ENCODE measurements around the gene BRPF3.

Gene BRPF3

DNA sequence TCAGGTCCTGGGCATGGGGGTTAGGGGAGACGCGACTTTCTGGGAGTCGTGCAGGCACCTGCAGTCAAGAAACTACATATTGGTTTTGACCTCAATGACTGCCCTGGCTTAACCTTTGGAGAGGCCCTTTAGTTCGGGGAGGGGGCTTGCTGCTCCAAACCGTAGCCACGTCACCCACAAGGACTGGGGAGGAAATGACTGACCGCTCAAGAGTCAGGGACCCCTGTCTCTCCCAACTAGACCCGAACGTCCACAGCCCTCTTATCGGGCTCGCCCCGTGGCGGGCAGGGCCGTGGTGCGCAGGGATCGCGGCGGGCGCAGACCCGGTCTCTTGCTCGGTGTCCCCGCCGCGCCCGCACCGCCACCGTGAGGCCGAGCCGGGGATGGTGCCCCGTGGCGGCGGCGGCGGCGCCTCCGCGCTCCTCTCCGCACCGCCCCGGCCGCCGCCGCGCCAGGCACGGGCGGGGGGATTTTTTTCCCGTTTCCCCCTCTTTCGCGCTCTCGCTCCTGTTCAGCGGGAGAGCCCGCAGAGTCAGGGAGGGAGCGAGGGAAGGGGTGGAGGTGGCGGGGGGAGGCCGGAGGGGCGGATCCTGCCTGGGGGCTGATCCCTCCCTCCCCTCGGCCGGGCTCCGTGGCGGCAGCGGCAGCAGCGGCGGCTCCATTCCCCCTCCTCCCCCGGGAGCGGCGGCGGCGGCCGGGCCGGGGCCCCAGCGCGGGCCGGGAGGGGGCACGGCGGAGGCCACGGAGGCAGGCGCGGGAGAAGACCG lies at the start of gene BRPF3:
BRPF3 (plus strand) TSS at position 632 of the 767 bp plus-strand sequence. CDS start 3,579 bp downstream, outside the sequence.
- peak; percentile 65 for DNase-seq (ENCODE audit: low spot score)

DNA sequence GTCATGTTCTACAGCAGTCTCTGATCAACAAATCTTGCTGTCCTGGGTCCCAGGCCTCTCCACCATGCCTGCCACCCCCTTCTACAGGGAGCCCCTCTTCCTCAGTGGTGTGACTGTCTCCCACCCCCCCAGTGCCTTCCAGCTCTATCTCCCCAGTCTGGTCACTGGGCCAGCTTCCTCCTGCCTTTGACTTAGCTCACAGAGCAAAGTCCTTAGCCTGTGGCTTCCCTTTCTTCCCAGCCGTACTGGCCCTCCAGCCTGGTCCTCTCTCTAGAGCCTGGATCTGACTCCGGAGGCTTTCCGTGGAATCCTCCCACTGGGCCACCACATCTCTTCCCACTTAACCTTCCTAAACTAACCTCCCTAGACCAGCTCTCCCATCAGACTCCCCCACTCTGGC lies 49.2 kb upstream of the BRPF3 start:
- no peak for DNase-seq (ENCODE audit: low spot score)

DNA sequence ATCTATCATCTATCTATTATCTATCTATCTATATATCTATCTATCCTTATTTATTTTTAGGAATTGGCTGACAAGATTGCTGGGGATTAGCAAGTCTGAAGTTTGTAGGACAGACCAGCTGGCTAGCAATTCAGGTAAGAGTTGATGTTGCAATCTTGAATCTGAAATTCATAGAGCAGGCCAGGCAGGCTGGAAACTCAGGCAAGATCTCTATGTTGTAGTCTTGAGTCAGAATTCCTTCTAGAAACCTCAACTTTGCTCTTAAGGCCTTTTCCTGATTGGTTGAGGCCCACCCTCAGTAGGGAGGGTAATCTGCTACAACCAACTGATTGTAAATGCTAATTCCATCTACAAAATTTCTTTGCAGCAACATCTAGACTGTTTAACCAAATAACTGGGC lies 47.1 kb upstream of the BRPF3 start:
- DNase-seq (ENCODE audit: low spot score): no peak

DNA sequence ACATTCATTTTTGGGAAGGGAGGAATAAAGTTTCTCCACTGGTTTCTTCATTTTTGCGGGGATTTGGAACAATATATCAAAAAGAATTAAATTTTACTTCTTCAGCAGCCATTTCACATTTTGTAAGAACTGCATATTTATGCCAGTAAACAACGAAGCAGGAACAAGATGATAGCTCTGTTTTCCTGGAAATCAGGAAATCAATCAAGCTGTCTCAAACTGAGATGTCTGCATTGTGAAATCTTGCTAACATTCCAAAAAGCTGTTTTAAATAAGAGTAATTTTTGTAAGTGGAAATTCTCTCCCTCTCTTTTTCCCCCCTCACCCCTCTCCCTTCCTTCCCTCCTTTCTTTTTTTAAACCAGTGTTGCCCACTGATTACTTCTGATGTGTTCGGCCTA lies 46.3 kb upstream of the BRPF3 start:
- DNase-seq (ENCODE audit: low spot score): no peak

DNA sequence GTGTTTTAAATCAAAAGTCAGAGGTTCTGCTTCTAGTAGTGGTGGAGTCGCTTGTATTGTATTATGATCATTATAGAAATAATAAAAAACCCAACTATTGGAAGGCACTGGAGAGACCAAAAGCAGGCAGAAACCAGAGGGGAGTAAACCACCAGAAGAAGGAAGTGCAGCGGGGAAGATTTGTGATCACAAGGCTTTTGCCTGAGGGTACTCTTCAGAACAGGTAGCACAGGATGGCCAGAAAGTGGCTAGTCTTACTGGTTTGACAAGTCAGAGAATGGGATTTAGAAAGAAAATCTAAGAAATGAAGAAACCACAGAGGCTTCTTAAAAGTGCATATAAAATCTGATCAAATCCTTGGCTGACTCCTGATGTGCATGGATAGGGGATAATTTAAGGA lies 42.3 kb upstream of the BRPF3 start:
- DNase-seq (ENCODE audit: low spot score): no peak

DNA sequence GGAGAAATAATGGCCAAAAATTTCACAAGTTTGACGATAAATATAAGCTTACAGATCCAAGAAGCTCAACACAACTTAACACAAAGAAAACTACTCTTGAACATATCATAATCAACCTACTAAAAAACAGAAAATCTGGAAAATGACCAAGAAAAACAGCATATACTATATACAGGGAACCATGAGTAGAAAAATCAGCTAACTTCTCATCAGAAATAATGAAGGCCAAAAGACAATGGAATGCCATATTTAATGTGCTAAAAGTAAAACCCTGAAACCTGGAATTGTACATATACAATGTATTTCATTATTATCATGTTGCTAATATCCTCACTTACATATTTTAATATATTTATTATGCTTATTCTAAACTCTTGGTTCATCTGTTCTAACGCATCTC lies 40.9 kb upstream of the BRPF3 start:
- DNase-seq (ENCODE audit: low spot score): no peak

DNA sequence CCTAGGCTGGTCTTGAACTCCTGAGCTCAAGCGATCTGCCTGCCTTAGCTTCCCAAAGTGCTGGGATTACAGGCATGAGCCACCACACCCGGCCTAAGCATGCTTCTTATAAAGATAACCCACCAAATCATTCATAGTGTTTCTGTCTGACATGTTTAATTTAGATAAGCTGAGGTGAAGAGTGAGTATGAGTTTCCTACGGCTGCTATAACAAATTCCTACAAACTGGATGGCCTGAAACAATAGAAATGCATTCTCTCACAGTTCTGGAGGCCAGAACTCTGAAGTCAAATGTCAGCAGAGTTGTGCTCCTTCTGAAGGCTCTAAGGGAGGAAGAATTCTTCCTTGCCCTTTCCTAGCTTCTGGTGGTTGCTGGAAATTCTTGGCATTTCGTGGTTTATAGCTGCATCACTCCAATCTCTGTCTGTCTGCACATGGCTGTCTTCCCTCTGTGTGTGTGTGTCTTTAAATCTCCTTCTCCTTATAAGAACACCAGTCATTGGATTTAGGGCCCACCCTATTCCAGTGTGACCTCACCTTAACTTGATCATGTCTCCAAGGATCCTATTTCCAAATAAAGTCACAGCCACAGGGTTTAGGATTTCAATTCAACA lies 36.3 kb upstream of the BRPF3 start:
- DNase-seq (ENCODE audit: low spot score): no peak

DNA sequence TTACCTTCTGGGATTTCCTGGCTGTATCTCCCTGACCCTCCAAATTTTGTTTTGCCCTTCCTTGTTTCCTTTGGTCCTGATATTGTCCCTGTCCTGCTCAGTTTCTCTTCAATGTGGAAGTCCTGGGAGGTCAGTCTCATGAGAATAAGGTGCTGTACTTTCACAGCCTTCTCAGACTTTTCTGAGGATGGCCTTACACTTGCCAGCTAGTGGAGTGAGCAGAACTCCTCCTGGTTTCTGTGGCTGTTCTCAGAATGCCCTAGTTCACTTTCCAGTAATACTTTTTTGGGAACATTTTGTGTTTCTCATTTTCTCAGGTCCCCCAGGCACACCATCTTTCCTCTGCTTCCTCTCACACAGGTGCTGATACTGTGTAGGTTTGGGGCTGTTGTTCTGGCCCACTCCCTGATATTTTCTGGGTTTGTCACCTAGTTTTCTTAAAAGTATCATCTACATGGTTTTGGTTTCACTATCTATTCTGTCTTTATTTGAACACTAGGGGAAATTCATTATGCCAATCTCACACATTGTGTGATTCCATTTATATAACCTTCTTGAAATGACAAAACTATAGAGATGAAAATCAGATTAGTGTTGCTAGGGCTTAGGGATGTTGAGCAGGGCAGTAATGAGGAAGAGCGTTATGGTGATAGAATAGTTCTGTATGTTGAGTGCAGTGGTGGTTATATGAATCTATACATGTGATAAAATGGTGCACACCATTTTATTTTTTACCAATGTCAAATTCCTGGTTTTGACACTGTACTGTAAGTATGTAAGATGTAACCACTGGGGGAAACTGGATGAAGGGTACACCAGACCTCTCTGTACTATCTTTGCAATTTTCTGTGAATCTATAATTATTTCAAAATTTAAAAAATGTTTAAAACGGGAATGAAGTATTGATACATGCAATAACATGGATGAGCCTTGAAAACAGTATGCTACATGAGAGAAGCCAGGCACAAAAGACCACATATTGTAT lies 27.2 kb upstream of the BRPF3 start:
- no peak for DNase-seq (ENCODE audit: low spot score)

DNA sequence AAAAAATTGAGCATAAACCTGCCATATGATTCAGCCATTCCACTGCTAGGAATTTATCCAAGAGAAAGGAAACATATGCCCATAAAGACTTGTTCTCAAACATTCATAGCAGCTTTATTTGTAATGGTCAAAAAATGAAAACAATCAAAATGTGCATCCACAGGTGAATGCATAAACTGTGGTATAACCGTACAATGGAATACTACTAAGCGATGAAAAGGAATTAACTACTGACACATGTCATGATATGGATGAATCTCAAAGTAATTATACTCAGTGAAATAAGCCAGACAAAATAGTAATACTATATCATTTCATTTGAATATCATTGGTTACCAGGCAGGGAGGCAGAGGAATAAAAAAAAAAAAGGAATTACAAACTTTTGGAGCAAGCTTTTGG lies 25.8 kb upstream of the BRPF3 start:
- no peak for DNase-seq (ENCODE audit: low spot score)

DNA sequence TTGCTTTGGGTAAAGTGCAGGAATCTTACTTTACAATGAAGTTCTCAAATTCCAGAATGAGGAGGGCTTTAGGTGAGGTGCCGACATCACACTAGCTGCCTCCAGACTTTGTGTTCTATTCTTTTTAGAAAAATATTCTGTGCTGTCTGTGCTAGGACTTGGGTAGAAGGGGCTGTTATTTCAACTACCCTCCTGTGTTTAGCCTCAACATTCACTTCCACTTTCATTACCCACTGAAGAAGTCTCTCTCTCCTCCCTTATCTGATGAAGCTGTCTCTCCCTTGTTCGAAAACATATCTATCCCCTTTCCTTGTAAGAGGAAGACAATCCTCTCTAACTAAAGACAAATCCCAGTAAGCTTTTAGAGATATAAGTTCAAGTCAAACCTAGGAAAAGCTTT lies 25.0 kb upstream of the BRPF3 start:
- no peak for DNase-seq (ENCODE audit: low spot score)

DNA sequence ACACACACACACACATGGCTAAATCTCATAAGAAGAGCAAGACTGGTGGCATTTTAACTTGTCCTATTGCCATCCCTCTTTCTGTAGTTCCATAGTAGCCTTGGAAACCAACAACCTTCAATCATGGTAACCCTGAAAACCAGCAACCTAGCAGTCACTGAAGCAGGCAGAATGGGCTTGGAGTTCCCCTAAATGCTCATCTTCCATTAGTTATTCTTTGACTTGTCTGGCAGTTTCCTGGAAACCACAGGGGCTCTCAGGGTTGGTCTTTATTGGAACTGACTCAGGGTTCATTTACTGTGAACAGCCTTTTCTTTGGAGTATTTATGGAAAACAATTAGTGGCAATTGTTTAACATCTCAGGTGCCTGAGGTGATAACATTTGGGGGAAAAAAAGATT lies 19.4 kb upstream of the BRPF3 start:
- DNase-seq (ENCODE audit: low spot score): no peak

DNA sequence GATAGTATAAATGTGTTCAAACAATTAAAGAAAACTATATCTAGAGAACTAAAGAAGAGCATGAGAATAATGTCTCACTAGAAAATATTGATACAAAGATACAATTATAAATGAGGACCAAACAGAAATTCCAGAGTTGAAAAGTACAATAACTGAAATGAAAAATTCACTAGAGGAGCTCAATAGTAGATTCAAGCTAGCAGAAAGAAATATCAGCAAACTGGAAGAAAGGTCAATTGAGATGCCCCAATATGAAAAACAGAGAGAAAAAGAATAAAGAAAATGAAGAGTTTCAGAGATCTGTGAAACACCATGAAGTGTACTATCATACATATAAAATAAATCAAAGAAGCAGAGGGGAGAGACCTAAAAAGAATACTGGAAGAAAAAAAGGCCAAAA lies 18.0 kb upstream of the BRPF3 start:
- no peak for DNase-seq (ENCODE audit: low spot score)

DNA sequence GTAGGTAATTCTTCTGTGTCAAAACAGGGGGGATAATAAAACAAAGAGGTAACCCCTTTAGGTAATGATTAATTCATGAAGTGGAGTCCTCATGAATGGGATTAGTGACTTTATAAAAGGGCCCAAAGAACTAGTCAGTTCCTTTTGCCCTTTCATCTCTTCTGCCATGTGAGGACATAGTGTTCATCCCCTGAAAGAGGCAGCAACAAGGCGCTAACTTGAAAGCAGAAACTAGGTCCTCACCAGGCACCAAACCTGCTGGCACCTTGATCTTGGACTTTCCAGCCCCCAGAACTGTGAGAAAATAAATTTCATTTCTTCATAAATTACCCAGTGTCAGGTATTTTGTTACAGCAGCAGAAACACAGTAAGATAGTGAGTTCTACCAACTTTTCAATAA lies 16.4 kb upstream of the BRPF3 start:
- DNase-seq (ENCODE audit: low spot score): no peak

DNA sequence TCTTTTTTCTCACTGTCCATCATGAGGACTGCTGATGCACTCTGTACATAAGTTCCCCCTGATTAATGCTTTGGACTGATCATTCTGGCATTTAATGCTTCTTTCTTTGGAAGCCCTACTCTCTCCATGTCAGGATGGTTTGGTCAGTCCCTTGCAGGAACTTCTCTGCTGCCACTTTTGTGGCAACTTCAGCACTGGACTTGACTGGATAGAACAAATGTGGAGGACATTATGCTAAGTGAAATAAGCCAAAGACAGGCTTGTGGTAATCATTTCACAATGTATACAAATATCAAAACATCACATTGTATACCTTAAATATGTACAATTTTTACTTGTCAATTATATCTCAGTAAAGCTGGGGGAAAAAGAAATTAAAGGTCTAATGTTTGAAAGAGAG lies 12.2 kb upstream of the BRPF3 start:
- DNase-seq (ENCODE audit: low spot score): no peak

DNA sequence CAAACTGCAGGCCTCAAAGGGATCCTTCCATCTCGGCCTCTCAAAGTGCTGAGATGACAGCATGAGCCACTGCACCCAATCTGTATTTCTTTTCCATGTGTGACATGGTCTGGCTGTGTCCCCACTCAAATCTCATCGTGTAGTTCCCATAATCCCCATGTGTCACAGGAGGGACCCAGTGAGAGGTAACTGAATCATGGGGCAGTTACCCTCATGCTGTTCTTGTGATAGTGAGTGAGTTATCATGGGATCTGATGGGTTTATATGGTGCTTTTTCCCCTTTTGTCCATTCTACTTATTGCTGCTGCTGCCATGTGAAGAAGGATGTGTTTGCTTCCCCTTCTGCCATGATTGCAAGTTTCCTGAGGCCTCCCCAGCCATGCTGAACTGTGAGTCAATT lies 10.3 kb upstream of the BRPF3 start:
- no peak for DNase-seq (ENCODE audit: low spot score)

DNA sequence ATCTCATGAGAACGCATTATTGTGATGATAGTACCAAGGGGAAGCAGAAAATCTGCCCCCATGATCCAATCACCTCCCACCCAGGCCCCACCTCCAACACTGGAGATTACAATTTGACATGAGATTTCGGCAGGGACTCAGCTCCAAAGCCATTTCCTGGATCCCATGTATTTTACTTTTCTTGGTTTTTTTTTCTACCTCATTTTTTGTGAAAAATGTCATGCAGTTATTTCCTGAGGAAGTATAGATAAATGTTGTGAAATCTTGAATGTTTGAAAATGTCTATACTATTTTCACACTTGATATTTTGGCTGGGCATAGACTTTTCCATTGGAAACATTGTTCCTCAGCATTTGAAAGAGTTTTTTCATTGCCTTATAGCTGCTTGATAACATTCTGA lies 9.1 kb upstream of the BRPF3 start:
- no peak for DNase-seq (ENCODE audit: low spot score)

DNA sequence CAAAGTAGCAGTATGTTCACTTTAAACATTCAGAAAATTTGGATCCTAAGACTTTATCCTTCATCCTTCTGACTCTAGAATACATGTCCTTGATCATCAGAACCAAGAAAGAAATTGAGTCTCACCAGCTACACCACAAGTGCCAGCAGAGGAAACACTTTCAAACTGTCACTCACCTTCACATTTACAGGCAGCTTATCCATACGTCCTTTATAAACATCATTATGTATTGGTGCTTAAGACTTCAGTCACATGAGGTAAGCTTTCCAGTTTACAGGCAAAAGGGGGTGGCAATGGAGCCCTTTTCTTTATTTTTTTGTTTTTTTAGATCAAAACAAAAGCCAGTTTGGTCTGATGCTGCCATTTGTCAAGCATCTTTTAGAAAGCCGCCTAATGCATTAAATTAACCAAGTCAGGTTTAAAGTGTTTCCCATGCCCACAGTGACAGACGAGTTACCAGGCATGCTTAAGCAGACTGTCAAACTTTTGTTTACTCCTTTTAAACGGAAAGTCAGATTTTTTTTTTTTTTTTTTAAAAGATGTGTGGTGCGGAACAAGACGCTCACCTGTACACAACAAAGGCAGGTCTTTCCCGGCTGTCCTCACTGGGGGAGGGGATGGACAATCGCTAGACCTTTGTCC lies 952 bp upstream of the BRPF3 start:
- no peak for DNase-seq (ENCODE audit: low spot score)

DNA sequence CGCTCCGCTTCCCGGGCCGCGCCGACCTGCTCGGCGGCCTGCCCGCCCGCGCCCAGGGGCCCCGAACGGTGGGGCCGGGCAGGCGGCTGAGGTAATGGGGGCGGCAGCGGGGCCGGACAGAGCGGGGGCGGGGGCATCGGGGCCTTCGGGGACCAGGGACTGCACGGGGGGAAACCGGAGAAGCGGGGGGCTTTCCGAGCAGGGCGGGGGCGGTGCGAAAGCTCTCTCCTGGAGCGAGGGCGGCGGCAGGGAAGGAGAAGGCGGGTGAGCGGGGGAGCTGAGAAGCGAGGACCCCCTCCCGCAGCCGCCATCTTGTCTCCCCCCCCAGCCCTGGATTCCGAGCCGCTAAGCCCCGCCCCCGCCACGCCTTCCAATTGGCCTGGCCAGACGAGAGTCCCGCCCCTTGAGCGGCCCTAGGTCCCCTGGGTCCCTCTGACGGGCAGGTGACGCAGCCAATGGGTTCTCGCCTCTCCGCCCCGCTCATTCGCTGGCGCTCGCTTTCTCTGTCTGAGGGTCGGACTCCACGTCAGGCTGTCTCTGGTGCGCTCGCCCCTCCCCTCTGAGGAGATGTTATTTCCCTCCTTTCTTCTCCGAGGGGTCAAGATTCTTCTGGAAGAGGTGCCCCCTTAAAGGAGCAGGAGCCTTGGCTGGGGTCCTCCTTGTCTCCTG lies 470 bp downstream of the BRPF3 start:
- peak; percentile 93 for DNase-seq (ENCODE audit: low spot score)

DNA sequence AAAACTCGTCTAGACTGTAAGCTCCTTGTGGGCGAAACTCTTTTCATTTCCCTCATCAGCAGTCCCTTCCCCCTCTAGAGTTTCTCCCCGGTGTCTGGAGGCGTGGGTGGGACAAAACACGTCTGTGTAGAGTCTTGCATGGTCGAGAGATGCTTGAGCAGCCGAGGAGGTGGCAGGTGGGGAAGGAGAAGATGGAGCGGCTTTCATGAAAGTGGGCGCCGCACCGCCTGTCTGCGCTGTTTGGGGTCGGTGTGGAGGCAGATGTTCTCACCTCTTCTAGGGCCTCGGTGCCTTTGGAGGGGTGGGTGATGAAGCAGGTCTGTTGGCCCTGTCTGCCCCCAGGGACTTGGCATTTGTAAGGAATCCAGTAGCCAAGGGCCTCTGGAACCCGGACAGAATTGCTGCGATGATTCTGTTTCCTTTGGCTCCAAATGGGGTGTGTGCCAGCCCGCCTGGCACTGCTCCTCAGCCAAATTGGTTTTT lies 1.2 kb downstream of the BRPF3 start:
- DNase-seq (ENCODE audit: low spot score): no peak

DNA sequence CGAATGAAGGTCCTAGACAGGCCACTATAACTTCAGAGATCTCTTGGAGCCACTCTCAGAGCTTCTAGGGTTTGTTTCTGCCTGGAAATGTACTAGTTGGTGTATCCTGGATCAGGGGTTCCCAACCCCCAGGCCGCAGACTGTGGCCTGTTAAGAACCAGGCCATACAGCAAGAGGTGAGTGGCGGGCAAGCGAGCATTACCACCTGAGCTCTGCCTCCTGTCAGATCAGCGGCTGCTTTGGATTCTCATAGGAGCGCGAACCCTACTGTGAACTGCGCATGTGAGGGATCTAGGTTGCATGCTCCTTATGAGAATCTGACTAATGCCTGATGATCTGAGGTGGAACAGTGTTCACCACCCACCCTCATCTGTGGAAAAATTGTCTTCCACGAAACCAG lies 2.4 kb downstream of the BRPF3 start:
- DNase-seq (ENCODE audit: low spot score): no peak

DNA sequence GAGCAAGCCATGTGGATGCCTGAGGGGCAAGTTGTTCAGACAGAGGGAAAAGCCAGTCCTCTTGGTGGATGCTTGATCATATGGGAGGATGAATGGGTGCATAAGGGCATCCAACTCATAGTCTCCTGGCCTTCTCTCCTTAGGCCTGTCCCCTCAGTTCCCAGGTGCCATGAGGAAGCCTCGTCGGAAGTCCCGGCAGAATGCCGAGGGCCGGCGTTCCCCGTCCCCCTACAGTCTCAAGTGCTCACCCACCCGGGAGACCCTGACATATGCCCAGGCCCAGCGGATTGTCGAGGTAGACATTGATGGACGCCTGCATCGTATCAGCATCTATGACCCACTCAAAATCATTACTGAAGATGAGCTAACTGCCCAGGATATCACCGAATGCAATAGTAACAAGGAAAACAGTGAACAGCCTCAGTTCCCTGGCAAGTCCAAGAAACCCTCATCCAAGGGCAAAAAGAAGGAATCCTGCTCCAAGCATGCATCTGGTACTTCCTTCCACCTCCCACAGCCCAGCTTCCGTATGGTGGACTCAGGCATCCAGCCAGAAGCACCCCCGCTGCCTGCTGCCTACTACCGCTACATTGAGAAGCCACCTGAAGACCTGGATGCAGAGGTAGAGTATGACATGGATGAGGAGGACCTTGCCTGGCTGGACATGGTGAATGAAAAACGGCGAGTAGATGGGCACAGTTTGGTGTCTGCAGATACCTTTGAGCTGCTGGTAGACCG lies 3.8 kb downstream of the BRPF3 start:
- DNase-seq (ENCODE audit: low spot score): no peak
